GM19099 (cell line): ENCODE data around the gene VARS1.

Experiments
- POLR2A ChIP-seq: IDR thresholded peaks from 3 replicates; pipeline ENCODE4 v1.6.1; 2011; ENCODE audit warnings: low read depth; ENCODE audit not compliant: insufficient read length; ENCODE audit errors: extremely low read depth

Gene VARS1

GRCh38 chr6:31776989-31777666 lies 18.4 kb downstream of the VARS1 start, which contains the start of gene VWA7:
TSS of gene VWA7 (minus strand) at chr6:31777328. CDS start at chr6:31776779, 549 bp downstream.
- no peak for TF ChIP-seq POLR2A

- TF ChIP-seq POLR2A: no peak
Observed at GRCh38 chr6:31776485-31776988, 19.0 kb downstream of the VARS1 start.

GRCh38 chr6:31775633-31776484 lies 19.7 kb downstream of the VARS1 start:
- no peak for TF ChIP-seq POLR2A

- TF ChIP-seq POLR2A: no peak
Observed at GRCh38 chr6:31775184-31775583, 20.4 kb downstream of the VARS1 start.

- no peak for TF ChIP-seq POLR2A
Observed at GRCh38 chr6:31771992-31772358, 23.6 kb downstream of the VARS1 start.

- no peak for TF ChIP-seq POLR2A
Observed at GRCh38 chr6:31770860-31771259, 24.7 kb downstream of the VARS1 start.

GRCh38 chr6:31769684-31770371 lies 25.7 kb downstream of the VARS1 start:
- TF ChIP-seq POLR2A: no peak

- TF ChIP-seq POLR2A: no peak
Observed at GRCh38 chr6:31768363-31769257, 26.9 kb downstream of the VARS1 start.

GRCh38 chr6:31767096-31767645 lies 28.4 kb downstream of the VARS1 start:
- no peak for TF ChIP-seq POLR2A

GRCh38 chr6:31765910-31766794 lies 29.4 kb downstream of the VARS1 start:
- TF ChIP-seq POLR2A: no peak

GRCh38 chr6:31765559-31765909 lies 30.0 kb downstream of the VARS1 start:
- TF ChIP-seq POLR2A: no peak

GRCh38 chr6:31764198-31764597 lies 31.4 kb downstream of the VARS1 start:
- TF ChIP-seq POLR2A: no peak

- no peak for TF ChIP-seq POLR2A
Observed at GRCh38 chr6:31763619-31763940, 32.0 kb downstream of the VARS1 start.
